Mesendoderm (in vitro differentiated cells): ENCODE measurements around the gene PLIN4.

Experiments
- DNase-seq: peaks from one replicate; pipeline ENCODE4 v3.0.0; 2013
- H2AK5ac ChIP-seq: 2 replicates; pipeline ENCODE4 v1.6.1; 2013; ENCODE audit warnings: low read length, inconsistent platforms
- H2BK120ac ChIP-seq: 2 replicates; pipeline ENCODE4 v1.6.1; 2013; ENCODE audit warnings: low read depth, mild to moderate bottlenecking, low read length, moderate library complexity, mixed read lengths
- H2BK15ac ChIP-seq: replicated peaks from 2 replicates; pipeline ENCODE4 v1.6.1; 2013; ENCODE audit warnings: low read depth, mild to moderate bottlenecking, moderate library complexity
- H2BK5ac ChIP-seq: 2 replicates; pipeline ENCODE4 v1.6.1; 2013; ENCODE audit warnings: low read length, inconsistent platforms
- H3K18ac ChIP-seq: 2 replicates; pipeline ENCODE4 v1.6.1; 2013; ENCODE audit warnings: mild to moderate bottlenecking, low read length, mixed read lengths
- H3K23ac ChIP-seq: one replicate; pipeline ENCODE4 v1.6.1; 2013; ENCODE audit warnings: low read length
- H3K27ac ChIP-seq: 2 replicates; pipeline ENCODE4 v1.5.1; 2013; ENCODE audit warnings: low read depth, mild to moderate bottlenecking, inconsistent platforms, low read length, moderate library complexity
- H3K27me3 ChIP-seq: 2 replicates; pipeline ENCODE4 v1.6.1; 2013; ENCODE audit warnings: low read length, control low read depth, mild to moderate bottlenecking, inconsistent platforms; ENCODE audit not compliant: insufficient read depth, poor library complexity
- H3K36me3 ChIP-seq: 2 replicates; pipeline ENCODE4 v1.6.1; 2013; ENCODE audit warnings: low read length, inconsistent platforms; ENCODE audit not compliant: control insufficient read depth, insufficient read depth
- H3K4ac ChIP-seq: one replicate; pipeline ENCODE4 v1.6.1; 2013; ENCODE audit warnings: low read depth, mild to moderate bottlenecking, low read length, moderate library complexity
- H3K4me1 ChIP-seq: 2 replicates; pipeline ENCODE4 v1.6.1; 2013; ENCODE audit warnings: low read depth, low read length, inconsistent platforms; ENCODE audit not compliant: control insufficient read depth
- H3K4me2 ChIP-seq: 2 replicates; pipeline ENCODE4 v1.6.1; 2013; ENCODE audit warnings: low read length
- H3K4me3 ChIP-seq: 2 replicates; pipeline ENCODE4 v1.5.1; 2013; ENCODE audit warnings: mild to moderate bottlenecking, low read length
- H3K56ac ChIP-seq: one replicate; pipeline ENCODE4 v1.6.1; 2013; ENCODE audit warnings: low read length
- H3K79me1 ChIP-seq: 2 replicates; pipeline ENCODE4 v1.6.1; 2013; ENCODE audit warnings: low read length, inconsistent platforms
- H3K79me2 ChIP-seq: 2 replicates; pipeline ENCODE4 v1.6.1; 2013; ENCODE audit warnings: mild to moderate bottlenecking, low read length; ENCODE audit not compliant: control insufficient read depth, insufficient read depth
- H3K9ac ChIP-seq: 2 replicates; pipeline ENCODE4 v1.6.1; 2013; ENCODE audit warnings: low read length, inconsistent platforms
- H4K5ac ChIP-seq: one replicate; pipeline ENCODE4 v1.6.1; 2013; ENCODE audit warnings: low read length
- H4K8ac ChIP-seq: one replicate; pipeline ENCODE4 v1.6.1; 2013; ENCODE audit warnings: low read depth, mild to moderate bottlenecking, control low read depth, low read length, moderate library complexity
- WGBS: extraction: QIAGEN DNeasy Blood & Tissue Kit; methylation state at CpG from one replicate; pipeline ENCODE4 v1.1.7; 2013; ENCODE audit warnings: low lambda C conversion rate, missing lambda C conversion rate; ENCODE audit not compliant: insufficient coverage; ENCODE audit errors: extremely low coverage; 5-methylcytosine and 5-hydroxymethylcytosine counted together

PLIN4 gene

DNA sequence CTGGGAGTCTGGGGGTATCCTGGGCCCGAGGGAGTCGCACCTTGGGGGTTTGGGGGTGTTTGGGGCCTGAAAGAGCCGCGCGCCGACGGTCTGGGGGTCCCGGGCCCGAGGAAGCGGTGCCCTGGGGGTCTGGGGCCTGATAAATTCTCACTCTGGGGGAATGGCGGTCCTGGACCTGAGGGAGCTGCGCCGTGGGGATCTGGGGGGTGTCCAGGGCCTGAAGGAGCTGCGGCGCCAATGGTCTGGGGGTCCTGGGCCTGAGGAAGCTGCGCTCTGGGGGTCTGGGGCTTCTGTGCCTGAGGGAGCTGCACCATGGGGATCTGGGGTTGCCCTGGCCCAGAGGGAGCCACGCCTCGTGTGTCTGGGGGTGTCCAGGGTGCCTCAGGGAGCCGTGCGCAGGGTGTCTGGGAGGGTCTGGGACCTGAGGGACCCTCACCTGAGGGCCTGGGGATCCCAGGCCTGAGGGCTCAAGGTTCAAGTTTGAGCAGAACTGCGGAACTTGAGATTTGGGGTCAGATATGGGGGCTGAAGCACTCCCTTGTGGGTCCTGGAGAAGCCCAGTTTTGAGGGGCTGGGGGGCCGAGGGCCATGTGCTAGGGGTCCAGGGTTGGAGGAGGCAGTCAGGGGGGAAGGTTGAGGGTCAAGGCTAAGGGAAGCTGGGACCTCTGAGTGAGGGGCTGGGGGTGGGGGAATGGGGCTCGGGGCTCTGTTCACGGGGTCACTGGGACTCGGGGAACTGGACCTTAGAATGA, 45.1 kb downstream of the PLIN4 start:
- Histone ChIP-seq H3K36me3 (peaks cover 8% of the 10 kb centered on the region), H3K79me2 (peaks cover 28% of the 10 kb centered on the region), H3K4me2 (peak overlapping the region; percentile 79), H2AK5ac (no peak overlapping the region), H3K9ac (peak overlapping the region; percentile 91), H3K79me1 (peaks cover 13% of the 10 kb centered on the region), H2BK15ac (no peak overlapping the region), H4K8ac (no peak overlapping the region), H4K5ac (no peak overlapping the region), H3K27ac (peak overlapping the region; percentile 55), H2BK5ac (no peak overlapping the region), H3K23ac (no peak overlapping the region), H3K4me3 (peak overlapping the region; percentile 86), H3K27me3 (no peaks in the 10 kb centered on the region), H3K4ac (peak overlapping the region; percentile 82), H3K18ac (peak overlapping the region; percentile 99), H3K56ac (peak overlapping the region; percentile 71), H3K4me1 (peaks cover 2% of the 10 kb centered on the region), H2BK120ac (peak overlapping the region; percentile 40)
- WGBS = no CpG with 5 or more reads among the region's 25 CpGs
- no peak for DNase-seq

DNA sequence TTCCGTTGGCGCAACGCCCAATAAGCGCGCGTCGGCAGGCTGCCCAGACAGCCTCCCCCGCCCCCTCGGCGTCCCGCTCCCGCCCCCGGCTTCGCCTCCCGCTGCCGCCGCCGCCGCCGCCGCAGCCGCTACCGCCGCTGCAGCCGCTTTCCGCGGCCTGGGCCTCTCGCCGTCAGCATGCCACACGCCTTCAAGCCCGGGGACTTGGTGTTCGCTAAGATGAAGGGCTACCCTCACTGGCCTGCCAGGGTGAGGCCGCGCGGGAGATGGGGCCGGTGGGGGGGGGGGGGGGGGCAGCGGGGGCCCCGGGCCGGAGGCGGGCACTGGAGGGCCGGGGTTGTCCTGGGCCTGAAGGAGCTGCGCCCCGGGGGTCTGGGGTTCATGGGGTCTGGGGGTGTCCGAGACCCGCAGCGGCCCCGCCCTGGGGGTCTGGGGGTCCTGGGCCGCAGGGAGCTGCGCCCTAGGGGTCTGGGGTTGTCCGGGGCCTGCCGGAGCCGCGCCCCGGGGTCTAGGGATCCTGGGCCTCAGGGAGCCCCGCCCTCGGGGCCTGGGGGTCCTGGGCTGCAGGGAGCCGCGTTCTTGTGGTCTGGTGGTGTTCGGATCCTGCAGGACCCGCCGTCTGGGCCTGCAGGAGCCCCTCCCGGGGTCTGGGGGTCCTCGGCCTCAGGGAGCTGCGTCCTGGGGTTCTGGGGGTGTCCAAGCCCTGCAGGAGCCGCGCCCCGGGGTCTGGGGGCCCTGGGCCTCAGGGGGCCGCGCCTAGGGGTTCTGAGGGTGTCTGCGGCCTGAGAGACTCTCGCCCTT, 45.9 kb downstream of the PLIN4 start, which contains the start of gene HDGFL2:
Gene HDGFL2 (plus strand): TSS at position 124 of the 801 bp plus-strand sequence. CDS start 54 bp downstream, at position 178.
- WGBS = no CpG with 5 or more reads among the region's 71 CpGs
- Histone ChIP-seq H3K27ac (peak within 1 kb of the TSS; percentile 55), H3K4me2 (peak within 1 kb of the TSS; percentile 79), H3K27me3 (no peaks in the 10 kb centered on the region), H3K56ac (peak within 1 kb of the TSS; percentile 88), H2BK15ac (no peak within 1 kb of the TSS), H2BK5ac (no peak within 1 kb of the TSS), H3K4me3 (peak within 1 kb of the TSS; percentile 86), H3K23ac (no peak within 1 kb of the TSS), H3K79me2 (peaks cover 28% of the 10 kb centered on the region), H2AK5ac (no peak within 1 kb of the TSS), H3K18ac (peak within 1 kb of the TSS; percentile 99), H4K8ac (peak within 1 kb of the TSS; percentile 77), H2BK120ac (peak within 1 kb of the TSS; percentile 40), H3K79me1 (peaks cover 13% of the 10 kb centered on the region), H3K4me1 (peaks cover 2% of the 10 kb centered on the region), H3K4ac (peak within 1 kb of the TSS; percentile 82), H4K5ac (no peak within 1 kb of the TSS), H3K36me3 (peaks cover 5% of the 10 kb centered on the region), H3K9ac (peak within 1 kb of the TSS; percentile 91)
- no peak for DNase-seq

- Histone ChIP-seq H3K56ac (peak overlapping the region; percentile 70), H3K18ac (no peak overlapping the region), H4K8ac (peak overlapping the region; percentile 77), H2AK5ac (no peak overlapping the region), H3K36me3 (peaks cover 4% of the 10 kb centered on the region), H2BK5ac (no peak overlapping the region), H2BK120ac (no peak overlapping the region), H4K5ac (no peak overlapping the region), H3K9ac (peak overlapping the region; percentile 36), H3K4me2 (peak overlapping the region; percentile 12), H3K27ac (peak overlapping the region; percentile 26), H3K79me1 (peaks cover 13% of the 10 kb centered on the region), H3K79me2 (peaks cover 28% of the 10 kb centered on the region), H3K4me1 (peaks cover 2% of the 10 kb centered on the region), H2BK15ac (no peak overlapping the region), H3K23ac (no peak overlapping the region), H3K4ac (no peak overlapping the region), H3K27me3 (no peaks in the 10 kb centered on the region), H3K4me3 (peak overlapping the region; percentile 19)
- peak; percentile 100 for DNase-seq
- no CpG with 5 or more reads among the region's 33 CpGs for WGBS
These were observed 46.7 kb downstream of the PLIN4 start for GRCh38 chr19:4471403-4472173.

DNA sequence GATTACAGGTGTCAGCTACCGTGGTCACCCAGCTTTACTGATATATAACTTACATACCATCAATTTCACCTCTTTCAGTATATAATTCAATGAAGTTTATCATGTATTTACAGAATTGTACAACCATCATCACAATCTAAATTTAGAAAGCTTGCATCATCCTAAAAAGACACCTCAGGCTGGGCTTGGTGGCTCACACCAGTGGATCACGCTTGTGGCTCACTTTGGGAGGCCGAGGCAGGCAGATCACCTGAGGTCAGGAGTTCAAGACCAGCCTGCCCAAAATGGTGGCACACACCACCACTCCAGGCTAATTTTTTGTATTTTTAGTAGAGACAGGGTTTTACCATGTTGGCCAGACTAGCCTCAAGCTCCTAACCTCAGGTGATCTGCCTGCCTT, 50.5 kb downstream of the PLIN4 start:
- H3K79me2 ChIP-seq = peaks cover 4% of the 10 kb centered on the region
- H3K4me3 ChIP-seq = no peak overlapping the region
- H4K5ac ChIP-seq = no peak overlapping the region
- no peaks in the 10 kb centered on the region for H3K36me3 ChIP-seq
- H3K79me1 ChIP-seq = no peaks in the 10 kb centered on the region
- H2BK120ac ChIP-seq = no peak overlapping the region
- no peak overlapping the region for H3K23ac ChIP-seq
- DNase-seq = no peak
- no peak overlapping the region for H3K9ac ChIP-seq
- no peak overlapping the region for H3K27ac ChIP-seq
- H3K18ac ChIP-seq = no peak overlapping the region
- WGBS = no CpG with 5 or more reads among the region's 3 CpGs
- no peak overlapping the region for H3K56ac ChIP-seq
- no peak overlapping the region for H2AK5ac ChIP-seq
- H4K8ac ChIP-seq = no peak overlapping the region
- H3K4me1 ChIP-seq = no peaks in the 10 kb centered on the region
- H3K27me3 ChIP-seq = no peaks in the 10 kb centered on the region
- no peak overlapping the region for H3K4ac ChIP-seq
- no peak overlapping the region for H2BK5ac ChIP-seq
- H2BK15ac ChIP-seq = no peak overlapping the region
- no peak overlapping the region for H3K4me2 ChIP-seq

DNA sequence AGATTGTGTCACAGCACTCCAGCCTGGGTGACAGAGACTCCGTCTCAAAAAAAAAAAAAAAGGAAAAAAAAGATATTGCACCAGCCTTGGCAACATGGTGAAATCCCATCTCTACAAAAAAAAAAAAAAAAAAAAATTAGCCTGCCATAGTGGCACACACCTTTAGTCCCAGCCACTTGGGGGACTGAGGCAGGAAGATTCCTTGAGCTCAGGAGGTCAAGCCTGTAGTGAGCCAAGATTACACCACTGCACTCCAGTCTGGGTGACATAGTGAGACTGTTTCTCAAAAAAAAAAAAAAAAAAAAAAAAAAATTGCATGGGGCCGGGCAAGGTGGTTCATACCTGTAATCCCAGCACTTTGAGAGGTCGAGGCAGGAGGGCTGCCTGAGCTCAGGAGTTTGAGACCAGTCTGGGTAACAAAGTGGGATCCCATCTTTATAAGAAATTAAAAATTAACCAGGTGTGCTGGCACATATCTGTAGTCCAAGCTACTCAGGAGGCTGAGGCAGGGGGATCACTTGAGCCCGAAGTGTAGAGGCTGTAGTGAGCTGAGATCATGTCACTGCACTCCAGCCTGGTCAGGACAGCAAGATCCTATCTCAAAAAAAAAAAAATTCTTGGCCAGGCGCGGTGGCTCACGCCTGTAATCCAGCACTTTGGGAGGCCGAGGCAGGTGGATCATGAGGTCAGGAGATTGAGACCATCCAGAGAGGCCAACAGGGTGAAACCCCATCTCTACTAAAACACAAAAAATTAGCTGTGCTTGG, 53.3 kb downstream of the PLIN4 start:
- WGBS = no CpG with 5 or more reads among the region's 8 CpGs

More for the DNA sequence above, 53.3 kb downstream of the PLIN4 start:
- no peak overlapping the region for H3K27ac ChIP-seq
- no peak overlapping the region for H4K5ac ChIP-seq
- H3K18ac ChIP-seq = no peak overlapping the region
- H3K27me3 ChIP-seq = no peaks in the 10 kb centered on the region
- H3K4me3 ChIP-seq = no peak overlapping the region
- no peak overlapping the region for H2BK120ac ChIP-seq
- no peak overlapping the region for H3K4ac ChIP-seq
- H2AK5ac ChIP-seq = no peak overlapping the region
- no peak overlapping the region for H3K4me2 ChIP-seq
- no peak overlapping the region for H2BK15ac ChIP-seq
- H3K79me2 ChIP-seq = no peaks in the 10 kb centered on the region
- no peaks in the 10 kb centered on the region for H3K79me1 ChIP-seq
- DNase-seq = no peak
- no peak overlapping the region for H4K8ac ChIP-seq
- no peak overlapping the region for H3K56ac ChIP-seq
- no peak overlapping the region for H3K9ac ChIP-seq
- H3K4me1 ChIP-seq = no peaks in the 10 kb centered on the region
- no peak overlapping the region for H2BK5ac ChIP-seq
- H3K36me3 ChIP-seq = no peaks in the 10 kb centered on the region
- H3K23ac ChIP-seq = no peak overlapping the region
